Effector memory CD8-positive, alpha-beta T cell (primary cell): ENCODE measurements around the gene TYW1.
"Not testable (repeated sequence)": the region's sequence is repeated elsewhere in the genome, so short reads cannot be mapped to it uniquely, and the experiment has no call there.

Experiments
- ATAC-seq: fragments of 150-1000 bp; cut with Tn5 transposase; replicated peaks from 2 replicates; pipeline ENCODE4 v1.10.0; 2021; ENCODE audit warnings: mild to moderate bottlenecking, moderate library complexity
- DNase-seq, 3 experiments: peaks; one replicate each; pipeline ENCODE4 v3.0.0; 2021
- H3K27ac Mint-ChIP-seq, 2 donors: one replicate each; pipeline ENCODE4 v1.8.0; 2022; ENCODE audit warnings: mild to moderate bottlenecking in 2 of 2, mixed read lengths in 2 of 2, moderate library complexity in 2 of 2
- H3K27me3 Mint-ChIP-seq, 2 donors: one replicate each; pipeline ENCODE4 v1.8.0; 2022; ENCODE audit warnings: mixed read lengths in 2 of 2
- H3K36me3 Mint-ChIP-seq: one replicate; pipeline ENCODE4 v1.8.0; 2022; ENCODE audit warnings: mild to moderate bottlenecking, moderate library complexity, mixed read lengths; ENCODE audit not compliant: insufficient read depth
- H3K4me1 Mint-ChIP-seq, 2 donors: one replicate each; pipeline ENCODE4 v1.8.0; 2022; ENCODE audit warnings: low read depth in 2 of 2, mixed read lengths in 2 of 2
- H3K4me3 Mint-ChIP-seq, 2 donors: one replicate each; pipeline ENCODE4 v1.8.0; 2022; ENCODE audit warnings: mild to moderate bottlenecking in 2 of 2, mixed read lengths in 2 of 2, moderate library complexity in 2 of 2
- H3K9me3 Mint-ChIP-seq, 2 donors: one replicate each; pipeline ENCODE4 v1.8.0; 2022; ENCODE audit warnings: mixed read lengths in 2 of 2

Gene TYW1

DNA sequence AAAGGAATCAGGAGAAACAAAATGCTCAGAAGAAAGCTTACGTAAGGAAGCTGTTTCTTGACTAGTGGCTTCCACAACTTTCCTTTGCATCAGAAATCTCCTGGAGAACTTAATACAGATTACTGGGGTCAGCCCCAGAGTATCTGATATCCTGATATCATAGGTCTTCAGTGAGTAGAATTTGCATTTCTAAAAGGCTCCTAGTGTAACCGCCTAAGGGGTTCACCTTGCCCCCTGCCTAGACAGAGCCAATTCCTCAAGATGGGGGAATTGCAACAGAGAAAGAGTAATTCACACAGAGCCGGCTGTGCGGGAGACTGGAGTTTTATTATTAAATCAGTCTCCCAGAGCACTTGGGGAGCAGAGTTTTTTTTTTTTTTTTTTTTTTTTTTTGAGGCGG lies 251.7 kb downstream of the TYW1 start:
- not testable (repeated sequence) for H3K36me3 Mint-ChIP-seq, ATAC-seq, DNase-seq, H3K9me3 Mint-ChIP-seq, H3K27me3 Mint-ChIP-seq, H3K4me1 Mint-ChIP-seq, H3K27ac Mint-ChIP-seq, H3K4me3 Mint-ChIP-seq

DNA sequence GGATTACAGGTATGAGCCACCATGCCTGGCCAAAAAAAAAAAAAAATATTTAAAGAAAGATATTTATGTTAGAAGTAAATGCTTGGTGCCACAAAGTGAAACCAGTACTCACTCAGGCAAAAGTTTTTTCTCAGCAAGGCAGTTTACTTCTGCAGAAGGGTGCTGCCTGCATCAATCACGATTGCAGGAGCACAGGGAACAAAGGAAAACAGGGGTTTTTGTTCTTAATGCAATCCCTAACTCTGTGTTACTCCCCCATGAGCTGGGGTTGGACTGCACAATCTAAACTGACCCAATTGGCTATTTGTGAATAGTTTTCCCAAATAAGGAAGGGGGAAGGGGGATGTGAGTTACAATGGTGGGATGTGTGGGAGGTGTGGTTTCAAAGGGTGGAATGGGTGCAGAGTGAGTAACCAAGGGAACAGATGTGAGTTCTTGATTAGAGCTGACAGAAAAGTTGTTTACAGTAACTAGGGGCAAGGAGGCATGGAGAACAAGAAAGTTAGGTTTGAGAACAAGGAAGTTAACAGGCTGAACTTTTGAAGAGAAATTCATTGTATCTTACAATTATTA lies 255.4 kb downstream of the TYW1 start:
- H3K27me3 Mint-ChIP-seq = no peaks in the 10 kb centered on the region
- no peak for ATAC-seq
- no peak overlapping the region for H3K4me3 Mint-ChIP-seq
- no peak overlapping the region for H3K27ac Mint-ChIP-seq
- H3K9me3 Mint-ChIP-seq = peaks cover 2 to 5% of the 10 kb centered on the region in 2 donors
- DNase-seq = no peak
- H3K36me3 Mint-ChIP-seq = peaks cover 3% of the 10 kb centered on the region
- H3K4me1 Mint-ChIP-seq = no peaks in the 10 kb centered on the region

DNA sequence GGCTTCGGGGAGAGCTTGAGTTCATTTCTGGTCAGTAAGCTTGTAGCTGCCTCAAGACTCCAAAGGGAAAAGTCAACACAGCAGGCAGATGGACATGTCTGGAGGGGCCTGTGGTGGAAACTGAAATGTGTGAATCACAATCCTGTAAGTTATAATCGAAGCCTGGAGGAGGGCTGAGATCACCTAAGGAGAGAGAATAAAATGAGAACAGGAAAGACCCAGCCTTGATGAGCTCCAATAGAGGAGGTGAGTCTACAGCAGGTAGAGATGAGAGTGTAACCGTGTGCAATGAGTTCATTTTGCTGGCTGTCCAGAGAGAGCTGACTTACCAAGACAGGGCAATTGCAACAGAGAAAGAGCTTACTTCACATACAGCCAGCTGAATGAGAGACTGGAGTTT lies 258.4 kb downstream of the TYW1 start:
- H3K4me1 Mint-ChIP-seq, DNase-seq, H3K9me3 Mint-ChIP-seq, H3K27ac Mint-ChIP-seq, H3K36me3 Mint-ChIP-seq, H3K4me3 Mint-ChIP-seq, H3K27me3 Mint-ChIP-seq, ATAC-seq: not testable (repeated sequence)

DNA sequence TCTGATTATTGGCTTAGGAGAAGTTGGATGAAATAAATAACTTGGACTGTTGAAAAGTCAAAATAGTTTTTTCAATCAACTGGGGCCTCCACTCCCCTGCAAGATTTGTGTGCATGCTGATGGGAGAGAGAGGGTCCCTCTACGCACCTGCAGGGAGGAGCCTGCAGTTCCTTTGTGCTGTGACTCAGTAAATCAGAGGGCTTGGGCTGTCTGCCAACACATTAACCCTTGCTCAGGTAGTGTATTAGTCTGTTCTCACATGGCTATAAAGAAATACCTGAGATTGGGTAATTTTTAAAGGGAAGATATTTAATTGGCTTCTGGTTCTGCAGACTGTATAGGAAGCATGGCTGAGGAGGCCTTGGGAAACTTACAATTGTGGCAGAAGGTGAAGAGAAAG lies 261.1 kb downstream of the TYW1 start:
- not testable (repeated sequence) for H3K4me1 Mint-ChIP-seq, H3K36me3 Mint-ChIP-seq, H3K9me3 Mint-ChIP-seq

DNA sequence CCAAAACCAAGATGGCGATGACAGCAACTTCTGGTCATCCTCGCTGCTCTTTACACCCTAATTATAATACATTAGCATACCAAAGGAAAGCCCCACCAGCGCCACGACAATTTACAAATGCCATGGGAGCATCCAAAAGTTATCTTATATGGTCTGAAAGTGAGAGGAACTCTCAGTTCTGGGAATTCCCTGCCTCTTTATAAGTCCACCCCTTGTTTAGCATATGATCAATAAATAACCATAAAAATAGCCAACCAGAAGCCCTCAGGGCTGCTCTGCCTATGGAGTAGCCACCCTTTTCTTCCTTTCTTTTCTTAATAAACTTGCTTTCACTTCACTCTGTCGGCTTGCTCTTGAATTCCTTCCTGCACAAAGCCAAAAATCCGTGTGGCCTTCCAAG lies 262.7 kb downstream of the TYW1 start:
- not testable (repeated sequence) for ATAC-seq, DNase-seq, H3K27me3 Mint-ChIP-seq, H3K9me3 Mint-ChIP-seq, H3K4me3 Mint-ChIP-seq, H3K36me3 Mint-ChIP-seq, H3K27ac Mint-ChIP-seq, H3K4me1 Mint-ChIP-seq

More for the DNA sequence above, 261.1 kb downstream of the TYW1 start:
- peak overlapping the region in 1 of 2 donors; percentile 22 for H3K27ac Mint-ChIP-seq
- H3K27me3 Mint-ChIP-seq, H3K4me3 Mint-ChIP-seq, DNase-seq, ATAC-seq: not testable (repeated sequence)

DNA sequence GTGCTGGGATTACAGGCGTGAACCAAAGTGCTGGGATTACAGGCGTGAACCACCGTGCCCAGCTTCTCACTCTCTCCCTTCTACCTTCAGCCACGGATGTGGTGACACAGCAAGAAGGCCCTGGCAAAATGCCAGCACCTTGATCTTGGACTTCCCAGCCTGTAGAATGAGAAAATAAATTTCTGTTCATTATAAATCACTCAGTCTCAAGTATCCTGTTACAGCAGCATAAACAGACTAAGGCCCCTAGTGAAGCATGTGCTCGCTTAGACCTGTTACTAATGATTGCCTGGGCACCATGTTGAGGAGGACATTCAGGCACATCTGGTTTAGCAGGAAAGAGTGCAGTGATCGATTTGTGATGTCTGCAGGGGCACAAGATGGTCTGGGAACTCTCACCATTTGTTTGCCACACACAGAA lies 263.5 kb downstream of the TYW1 start:
- not testable (repeated sequence) for H3K36me3 Mint-ChIP-seq, H3K27me3 Mint-ChIP-seq, H3K9me3 Mint-ChIP-seq, H3K4me3 Mint-ChIP-seq, H3K4me1 Mint-ChIP-seq
- ATAC-seq = peak; percentile 22
- peak in 2 of 3 experiments; percentile 3 to 17 for DNase-seq
- peak overlapping the region in 1 of 2 donors; percentile 7 for H3K27ac Mint-ChIP-seq

DNA sequence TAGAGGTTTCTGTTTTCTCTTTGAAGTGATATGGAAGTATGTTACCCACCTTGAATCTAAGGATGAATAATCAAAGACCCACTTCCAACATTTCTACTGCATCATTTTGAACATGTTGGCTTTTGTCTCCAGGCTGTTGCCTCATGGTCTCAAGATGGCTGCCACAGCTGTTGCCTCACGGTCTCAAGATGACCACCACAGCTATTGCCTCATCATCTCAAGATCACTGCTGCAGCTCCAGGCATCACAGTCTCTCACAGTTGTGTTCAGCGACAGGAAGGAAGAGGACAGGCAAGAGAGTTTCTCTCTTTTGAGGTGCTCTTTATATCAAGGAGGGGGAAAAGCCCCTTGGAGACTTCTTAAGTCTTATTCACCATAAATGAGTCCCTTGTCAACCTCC lies 267.4 kb downstream of the TYW1 start:
- ATAC-seq, H3K27ac Mint-ChIP-seq: not testable (repeated sequence)

DNA sequence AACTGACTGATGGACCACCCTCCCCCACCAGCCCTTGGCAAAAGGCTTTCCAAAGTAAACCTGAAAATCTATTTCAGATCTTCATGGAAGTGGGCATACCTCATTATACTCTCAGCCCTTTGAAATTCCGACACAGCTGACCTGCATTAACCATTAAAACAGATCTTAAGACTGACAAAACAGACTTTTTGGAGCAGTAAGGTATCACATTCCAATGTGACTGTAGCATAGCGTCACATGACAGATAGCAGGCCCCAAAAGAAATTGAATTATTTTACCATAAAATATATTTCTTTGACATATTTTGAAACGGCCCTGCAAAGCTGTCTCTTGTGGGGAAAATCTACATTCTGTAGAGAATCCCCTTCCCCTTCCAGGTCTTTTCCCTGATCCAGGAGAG lies 269.4 kb downstream of the TYW1 start:
- not testable (repeated sequence) for DNase-seq, H3K27ac Mint-ChIP-seq, ATAC-seq, H3K4me3 Mint-ChIP-seq, H3K36me3 Mint-ChIP-seq, H3K4me1 Mint-ChIP-seq, H3K27me3 Mint-ChIP-seq, H3K9me3 Mint-ChIP-seq

More for the DNA sequence above, 267.4 kb downstream of the TYW1 start:
- not testable (repeated sequence) for H3K36me3 Mint-ChIP-seq, H3K4me1 Mint-ChIP-seq, H3K4me3 Mint-ChIP-seq, H3K27me3 Mint-ChIP-seq, H3K9me3 Mint-ChIP-seq, DNase-seq

DNA sequence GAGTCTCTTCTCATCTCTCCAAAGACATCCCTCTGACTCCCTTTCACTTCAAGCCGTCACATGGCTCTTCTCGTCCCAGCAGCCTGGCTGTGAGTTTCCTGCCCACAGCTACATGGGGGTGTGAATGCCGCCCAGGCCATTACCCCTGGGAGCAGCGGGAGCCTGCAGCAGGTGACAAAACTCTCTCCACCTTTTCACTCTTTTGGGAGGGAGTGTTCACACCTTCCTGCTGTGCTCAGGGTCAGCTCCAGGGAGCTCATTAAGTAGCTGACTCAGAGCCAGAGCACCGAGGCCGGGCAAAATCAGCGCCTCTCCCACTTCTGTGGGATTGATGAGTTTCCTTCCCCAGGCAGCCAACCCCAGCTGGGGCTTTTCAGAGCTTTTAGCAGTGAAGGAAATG lies 271.3 kb downstream of the TYW1 start:
- peaks cover 4% of the 10 kb centered on the region for H3K36me3 Mint-ChIP-seq
- H3K4me1 Mint-ChIP-seq = no peaks in the 10 kb centered on the region
- no peak overlapping the region for H3K4me3 Mint-ChIP-seq
- H3K9me3 Mint-ChIP-seq = no peaks in the 10 kb centered on the region
- no peaks in the 10 kb centered on the region for H3K27me3 Mint-ChIP-seq
- no peak overlapping the region for H3K27ac Mint-ChIP-seq
- ATAC-seq = no peak
- DNase-seq = no peak

DNA sequence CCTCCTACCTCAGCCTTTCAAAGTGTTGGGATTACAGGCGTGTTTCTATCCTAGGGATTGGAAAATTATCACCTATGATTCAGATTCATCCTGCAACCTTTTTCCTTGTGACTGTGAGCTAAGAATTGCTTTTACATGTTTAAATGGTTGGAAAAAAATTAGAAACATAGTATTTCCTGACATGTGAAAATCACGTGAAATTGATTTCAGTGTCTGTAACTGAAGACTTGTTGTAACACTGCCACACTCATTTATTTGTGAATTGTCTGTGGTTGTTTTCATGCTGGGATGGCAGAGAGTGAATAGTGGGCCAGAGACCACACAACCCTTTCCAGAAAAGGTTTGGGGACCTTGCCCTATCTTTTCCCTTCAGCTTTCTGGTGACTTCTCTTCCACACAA lies 273.3 kb downstream of the TYW1 start:
- H3K9me3 Mint-ChIP-seq, H3K27me3 Mint-ChIP-seq, H3K36me3 Mint-ChIP-seq, H3K4me3 Mint-ChIP-seq, H3K27ac Mint-ChIP-seq, DNase-seq, H3K4me1 Mint-ChIP-seq, ATAC-seq: not testable (repeated sequence)
